Common myeloid progenitor, CD34-positive (primary cell): ENCODE measurements around the gene UNC79.
"Not testable (repeated sequence)": the region's sequence is repeated elsewhere in the genome, so short reads cannot be mapped to it uniquely, and the experiment has no call there.

Source experiments
- CTCF ChIA-PET: fragments of 350-600 bp; sonication (Branson Sonifier 250); formaldehyde crosslinking; loops from one replicate; lab custom pipeline; 2021; ENCODE audit warnings: antibody characterized with exemption; lab: Charles Lee
- POLR2A ChIA-PET: fragments of 350-600 bp; sonication (Branson Sonifier 250); formaldehyde crosslinking; loops from one replicate; lab custom pipeline; 2021; ENCODE audit warnings: antibody characterized with exemption; lab: Charles Lee
- DNase-seq, 3 donors: peaks; one replicate each; pipeline versions ENCODE4 v3.0.0 to v3.0.0-alpha.2; 2013
- H3K27ac ChIP-seq, 2 experiments: 1 replicate in 1 of 2; 2 replicates in 1 of 2; pipeline ENCODE4 v1.7.0; 2013; ENCODE audit warnings: inconsistent platforms in 2 of 2, low read length in 2 of 2, mild to moderate bottlenecking in 2 of 2, low read depth in 1 of 2, moderate library complexity in 1 of 2; ENCODE audit not compliant: severe bottlenecking in 2 of 2, insufficient read depth in 1 of 2, poor library complexity in 1 of 2
- H3K27me3 ChIP-seq, 5 experiments: replicated peaks in 2 of 5; 1 replicate in 3 of 5; 2 replicates in 2 of 5; pipeline versions ENCODE4 v1.6.1 to v1.7.0; 2013; ENCODE audit warnings: low read length in 4 of 5, mild to moderate bottlenecking in 2 of 5, moderate library complexity in 2 of 5, inconsistent platforms in 1 of 5; ENCODE audit not compliant: insufficient read depth in 5 of 5, control insufficient read depth in 4 of 5
- H3K36me3 ChIP-seq, 4 experiments: 1 replicate in 2 of 4; 2 replicates in 2 of 4; pipeline versions ENCODE4 v1.6.1 to v1.7.0; 2013; ENCODE audit warnings: low read length in 3 of 4, control low read depth in 1 of 4, mild to moderate bottlenecking in 1 of 4; ENCODE audit not compliant: control insufficient read depth in 4 of 4, insufficient read depth in 4 of 4
- H3K4me1 ChIP-seq, 4 experiments: 1 replicate in 3 of 4; 2 replicates in 1 of 4; pipeline versions ENCODE4 v1.6.1 to v1.7.1; 2013; ENCODE audit warnings: low read length in 3 of 4, mild to moderate bottlenecking in 3 of 4, control low read depth in 1 of 4, inconsistent platforms in 1 of 4, moderate library complexity in 1 of 4; ENCODE audit not compliant: control insufficient read depth in 4 of 4, insufficient read depth in 4 of 4; ENCODE audit errors: control extremely low read depth in 1 of 4
- H3K4me3 ChIP-seq, 7 experiments: 1 replicate in 4 of 7; 2 replicates in 3 of 7; pipeline versions ENCODE4 v1.5.1 to v1.7.0; 2013; ENCODE audit warnings: mild to moderate bottlenecking in 7 of 7, low read length in 6 of 7, moderate library complexity in 6 of 7, inconsistent platforms in 2 of 7, low read depth in 2 of 7, control low read depth in 1 of 7; ENCODE audit not compliant: insufficient read depth in 4 of 7, control insufficient read depth in 1 of 7; ENCODE audit errors: extremely low read depth in 1 of 7
- H3K9me3 ChIP-seq, 5 experiments: 1 replicate in 4 of 5; 2 replicates in 1 of 5; pipeline versions ENCODE4 v1.6.1 to v1.7.1; 2013; ENCODE audit warnings: low read length in 4 of 5, mild to moderate bottlenecking in 2 of 5, inconsistent platforms in 1 of 5, low read depth in 1 of 5, moderate library complexity in 1 of 5; ENCODE audit not compliant: control insufficient read depth in 4 of 5, insufficient read depth in 2 of 5; ENCODE audit errors: control extremely low read depth in 1 of 5
- WGBS: methylation state at CpG from one replicate; pipeline ENCODE4 v1.1.5; 2013; ENCODE audit not compliant: insufficient coverage; 5-methylcytosine and 5-hydroxymethylcytosine counted together

Gene UNC79

DNA sequence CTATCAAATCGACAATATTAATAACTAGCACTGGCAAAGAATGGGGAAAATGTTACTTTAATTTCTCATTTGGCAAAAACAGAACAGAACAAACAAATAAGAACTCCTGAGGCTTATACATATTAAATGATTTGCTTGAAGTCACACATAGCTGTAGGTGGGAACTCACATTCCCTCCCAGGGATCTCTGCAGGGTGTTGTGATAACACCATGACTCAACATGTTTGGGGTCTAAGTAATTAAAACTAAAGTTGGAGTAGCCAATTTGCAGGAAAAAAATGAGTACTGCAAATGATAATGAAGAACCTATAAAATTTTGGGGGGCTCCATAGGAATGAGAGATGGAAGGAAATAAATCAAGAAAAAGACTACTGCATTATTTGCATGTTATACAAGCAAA, 27.5 kb downstream of the UNC79 start:
- Histone ChIP-seq H3K27me3 (peaks cover 0 to 3% (median 3%) of the 10 kb centered on the region in 5 experiments), H3K36me3 (no peaks in the 10 kb centered on the region), H3K4me1 (no peaks in the 10 kb centered on the region), H3K27ac (no peak overlapping the region), H3K9me3 (peaks cover 0 to 3% (median 0%) of the 10 kb centered on the region in 5 experiments), H3K4me3 (no peak overlapping the region)
- CTCF ChIA-PET: no interaction called here
- POLR2A ChIA-PET: no interaction called here
- WGBS: no CpG with 5 or more reads among the region's 1 CpG
- DNase-seq: no peak

DNA sequence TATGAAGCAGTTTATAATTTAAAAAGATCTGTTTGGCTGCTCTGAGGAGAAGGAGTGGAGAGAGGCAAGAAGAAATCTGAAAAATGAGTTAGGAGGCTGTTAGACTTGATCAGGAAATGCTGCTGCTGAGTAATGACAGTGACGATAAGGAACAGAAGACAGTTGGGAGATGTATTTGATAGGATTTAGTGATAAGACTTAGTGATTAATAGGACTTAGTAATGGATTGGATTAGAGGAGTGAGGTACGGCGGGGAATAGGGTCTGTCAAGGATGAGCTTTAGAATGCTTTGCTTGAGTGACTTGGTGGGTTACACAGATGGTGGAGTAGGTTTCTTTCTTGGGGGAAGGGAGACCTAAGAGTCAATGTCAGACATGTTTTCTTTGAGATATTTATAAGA, 31.7 kb downstream of the UNC79 start:
- ChIA-PET CTCF (no interaction called here), POLR2A (no interaction called here)
- Histone ChIP-seq H3K9me3 (no peaks in the 10 kb centered on the region), H3K4me1 (no peaks in the 10 kb centered on the region), H3K27me3 (peaks cover 0 to under 1% (median 0%) of the 10 kb centered on the region in 5 experiments), H3K4me3 (no peak overlapping the region), H3K36me3 (no peaks in the 10 kb centered on the region), H3K27ac (no peak overlapping the region)
- 67% methylated on average over 3 of the region's 3 CpGs for WGBS
- no peak for DNase-seq

DNA sequence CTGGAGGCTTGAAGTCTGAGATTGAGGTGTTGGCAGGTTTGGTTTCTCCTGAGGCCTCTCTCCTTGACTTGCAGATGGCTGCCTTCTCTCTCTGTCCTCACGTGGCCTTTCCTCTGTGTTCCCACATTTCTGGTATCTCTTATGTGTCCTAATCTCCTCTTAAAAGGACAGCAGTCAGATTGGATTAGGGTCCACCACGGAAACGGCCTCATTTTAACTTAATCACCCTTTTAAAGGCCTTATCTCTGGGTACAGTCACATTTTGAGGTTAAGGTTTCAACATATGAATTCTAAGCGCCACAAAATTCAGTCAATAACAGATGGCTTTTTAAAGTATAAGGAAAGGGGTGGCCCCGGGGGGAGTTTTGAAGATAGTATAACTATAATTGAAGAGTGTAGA, 33.5 kb downstream of the UNC79 start:
- DNase-seq: peak; percentile 0 to 13 (median 1)
- Histone ChIP-seq H3K9me3 (no peaks in the 10 kb centered on the region), H3K36me3 (no peaks in the 10 kb centered on the region), H3K4me1 (no peaks in the 10 kb centered on the region), H3K27me3 (peaks cover 0 to 5% (median 0%) of the 10 kb centered on the region in 5 experiments), H3K27ac (no peak overlapping the region), H3K4me3 (no peak overlapping the region)
- ChIA-PET POLR2A (no interaction called here), CTCF (no interaction called here)
- 63% methylated on average over 3 of the region's 5 CpGs for WGBS

DNA sequence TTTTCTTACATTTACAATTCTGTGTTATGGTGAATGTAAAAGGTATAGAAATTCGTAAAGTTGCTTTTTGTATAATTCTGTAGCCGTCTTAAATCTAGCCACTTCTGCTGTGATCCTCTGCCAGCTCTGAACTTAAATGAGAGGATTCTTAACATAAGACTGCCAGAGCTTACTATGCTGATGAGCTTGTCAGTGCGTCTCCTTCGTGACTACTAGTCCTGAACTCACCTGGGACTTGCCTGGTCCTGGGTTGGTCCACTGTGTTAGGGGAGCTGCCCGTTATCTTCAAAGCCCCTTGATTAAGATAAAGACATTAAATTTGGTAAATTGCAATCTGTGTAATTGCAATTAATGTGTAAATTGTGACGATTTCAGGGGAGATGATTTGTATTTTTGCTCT, 44.7 kb downstream of the UNC79 start:
- ChIA-PET CTCF (no interaction called here), POLR2A (no interaction called here)
- Histone ChIP-seq H3K36me3 (no peaks in the 10 kb centered on the region), H3K27me3 (peaks cover 3 to 11% (median 7%) of the 10 kb centered on the region in 5 experiments), H3K9me3 (no peaks in the 10 kb centered on the region), H3K4me1 (no peaks in the 10 kb centered on the region), H3K4me3 (no peak overlapping the region), H3K27ac (no peak overlapping the region)
- WGBS: 94% methylated on average over 6 of the region's 6 CpGs
- DNase-seq: no peak

DNA sequence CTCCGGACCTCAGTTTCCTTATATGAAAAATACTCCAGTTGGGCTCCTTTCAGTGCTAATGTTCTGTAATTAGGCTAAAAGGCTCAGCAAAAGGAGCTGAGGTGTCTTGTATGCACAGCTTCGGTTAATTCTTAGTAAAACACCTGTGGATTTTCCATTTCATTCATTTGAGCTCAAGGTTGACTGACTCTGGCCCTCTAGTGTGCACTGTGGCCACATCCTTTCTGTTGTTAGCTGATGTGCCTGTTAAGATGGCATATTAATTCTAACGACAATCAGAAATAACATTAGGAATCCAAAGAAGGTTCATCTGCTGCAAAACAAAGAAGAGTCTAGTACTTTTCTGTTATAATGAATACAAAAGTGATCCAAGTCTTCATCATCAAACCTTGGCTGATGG, 45.6 kb downstream of the UNC79 start:
- Histone ChIP-seq H3K9me3 (no peaks in the 10 kb centered on the region), H3K27ac (no peak overlapping the region), H3K27me3 (peaks cover 3 to 11% (median 7%) of the 10 kb centered on the region in 5 experiments), H3K4me1 (no peaks in the 10 kb centered on the region), H3K36me3 (no peaks in the 10 kb centered on the region), H3K4me3 (no peak overlapping the region)
- 100% methylated on average over 2 of the region's 3 CpGs for WGBS
- ChIA-PET CTCF (no interaction called here), POLR2A (no interaction called here)
- no peak for DNase-seq

DNA sequence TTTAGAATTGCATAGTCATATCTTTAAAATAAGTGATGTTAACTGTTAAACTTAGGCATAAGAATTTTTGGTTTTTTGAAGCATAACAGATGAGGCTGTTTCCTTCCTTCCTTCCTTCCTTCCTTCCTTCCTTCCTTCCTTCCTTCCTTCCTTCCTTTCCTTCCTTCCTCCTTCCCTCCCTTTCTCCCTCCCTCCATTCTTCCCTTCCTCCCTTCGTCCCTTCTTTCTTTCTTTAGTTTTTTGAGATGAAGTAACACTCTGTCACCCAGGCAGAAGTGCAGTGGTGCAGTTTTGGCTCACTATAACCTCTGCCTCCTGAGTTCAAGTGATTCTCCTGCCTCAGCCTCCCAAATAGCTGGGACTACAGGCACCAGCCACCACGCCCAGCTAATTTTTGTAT, 48.3 kb downstream of the UNC79 start:
- DNase-seq, H3K9me3 ChIP-seq, H3K27me3 ChIP-seq, H3K4me3 ChIP-seq, H3K4me1 ChIP-seq, H3K36me3 ChIP-seq, H3K27ac ChIP-seq, POLR2A ChIA-PET, CTCF ChIA-PET: not testable (repeated sequence)
- no CpG with 5 or more reads among the region's 2 CpGs for WGBS

DNA sequence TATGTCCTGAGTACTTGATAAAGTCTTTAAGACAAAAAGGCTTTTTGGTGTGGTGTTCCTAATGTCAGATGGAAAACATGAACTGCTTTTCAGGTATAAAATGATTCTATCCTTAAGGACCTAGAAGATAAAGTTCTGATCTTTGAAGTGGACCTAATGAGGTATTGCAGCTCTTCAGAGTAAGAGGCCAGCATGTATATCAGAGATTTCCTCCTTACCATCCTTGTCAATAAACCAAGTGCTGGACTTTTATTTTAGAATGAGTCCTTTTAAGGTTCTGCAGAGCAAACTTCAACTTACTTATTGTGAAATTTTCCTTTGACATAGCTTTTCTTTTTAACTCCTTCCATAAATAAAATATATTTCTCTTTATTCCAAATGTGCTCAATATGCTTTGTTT, 50.1 kb downstream of the UNC79 start:
- H3K4me3 ChIP-seq: no peak overlapping the region
- DNase-seq: no peak
- H3K4me1 ChIP-seq: no peaks in the 10 kb centered on the region
- ChIA-PET POLR2A (no interaction called here), CTCF (no interaction called here)
- H3K27ac ChIP-seq: no peak overlapping the region
- H3K36me3 ChIP-seq: no peaks in the 10 kb centered on the region
- no peaks in the 10 kb centered on the region for H3K9me3 ChIP-seq
- peaks cover 0 to 4% (median 0%) of the 10 kb centered on the region in 5 experiments for H3K27me3 ChIP-seq
